GM18517 (cell line): Measurements from ENCODE around the gene WDR46.

Experiments used
- ATAC-seq: cut with Tn5 transposase; IDR thresholded peaks from one replicate; pipeline ENCODE4 v1.9.1; 2021; ENCODE audit warnings: mild to moderate bottlenecking, moderate library complexity; ENCODE audit not compliant: unreplicated experiment

The WDR46 gene

DNA sequence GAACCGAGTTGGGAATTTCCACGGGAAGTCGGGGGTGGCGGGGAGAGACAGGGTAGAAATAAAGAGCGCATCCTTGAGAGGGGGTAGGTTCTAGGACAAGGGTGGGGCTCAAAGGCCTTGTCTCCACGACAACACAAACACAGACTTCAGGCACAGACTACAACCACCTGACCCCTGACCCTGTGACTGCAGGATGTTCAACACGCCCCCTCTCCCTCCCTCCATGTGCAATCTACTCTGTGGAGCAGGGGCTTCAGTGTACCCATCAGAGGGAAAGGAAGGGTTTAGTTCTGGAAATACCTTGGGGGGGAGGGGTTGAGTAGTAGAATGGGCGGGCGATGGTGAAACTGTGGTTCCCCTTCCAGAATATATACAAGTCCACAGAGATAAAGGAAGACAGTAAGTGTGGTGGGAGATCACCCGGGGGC is 25.5 kb upstream of the WDR46 start:
- ATAC-seq, result no peak

DNA sequence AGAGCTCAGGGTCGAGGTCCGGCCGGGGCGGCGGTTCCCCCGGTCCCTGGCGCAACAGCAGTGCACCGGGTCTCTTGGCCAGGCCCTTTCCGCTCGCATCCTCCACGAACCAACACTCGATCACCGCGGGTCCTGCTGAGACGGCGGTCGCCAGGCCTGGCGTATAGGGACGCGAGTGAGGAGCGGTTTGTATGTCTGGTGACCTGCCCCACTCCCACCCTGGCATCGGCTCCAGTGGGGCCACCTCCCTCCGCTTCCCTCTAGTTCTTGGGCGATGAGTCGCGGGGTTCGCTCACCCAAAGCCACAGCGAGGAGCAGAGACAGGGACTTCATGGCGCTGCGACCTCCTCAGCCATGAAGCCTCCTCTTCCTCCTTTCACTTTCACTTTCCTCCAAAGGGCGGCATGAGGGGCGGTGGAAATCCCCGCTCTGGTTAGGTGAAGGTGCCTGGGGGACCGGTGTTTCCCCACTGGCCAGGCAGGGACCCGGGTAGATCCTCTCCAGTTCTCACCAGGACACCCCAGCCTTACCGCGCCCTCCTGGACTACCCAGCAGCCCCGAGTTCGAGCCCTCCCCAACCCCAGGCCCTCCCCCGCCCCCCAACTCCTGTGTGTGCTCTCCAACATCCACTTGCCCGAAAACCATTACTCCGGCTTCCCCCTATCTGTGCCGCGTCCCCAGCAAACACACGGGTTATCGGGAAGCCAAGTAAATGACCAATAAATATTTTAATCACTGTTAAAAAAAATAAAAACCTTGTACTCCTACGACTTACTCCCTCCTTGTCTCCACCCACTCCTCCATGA is 24.9 kb upstream of the WDR46 start, which contains the start of gene TAPBP:
TSS of gene TAPBP (minus strand) at position 370 of the 806 bp plus-strand sequence. CDS start at position 333, 37 bp downstream.
- peak; percentile 37 for ATAC-seq

DNA sequence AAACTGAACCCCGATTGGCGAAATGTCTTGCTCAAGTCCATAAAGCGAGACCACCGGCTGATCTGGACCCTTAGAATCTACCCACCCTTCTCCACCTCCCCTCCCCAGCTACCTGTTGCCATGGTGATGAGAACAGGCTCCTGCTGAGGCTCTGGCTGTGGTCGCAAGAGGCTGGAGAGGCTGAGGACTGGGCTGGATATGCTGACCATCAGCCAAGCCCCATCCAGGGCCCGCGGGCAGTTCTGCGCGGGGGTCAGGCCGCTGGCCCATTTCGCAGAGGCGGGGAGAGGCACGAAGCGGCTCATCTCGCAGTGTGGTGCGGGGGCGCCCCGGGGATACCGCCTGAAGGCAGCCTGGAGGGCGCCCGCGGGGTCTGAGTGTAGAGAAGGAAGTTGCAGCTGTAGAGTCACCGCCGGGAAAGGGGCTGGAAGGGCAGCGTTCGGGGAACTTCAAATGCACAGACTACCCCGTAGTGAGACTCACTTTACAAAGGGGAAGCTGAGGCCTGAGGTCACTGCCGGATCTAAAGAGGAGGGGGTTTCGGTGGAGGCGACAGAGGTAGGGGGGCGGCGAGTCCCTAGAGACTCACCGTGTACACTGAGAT is 24.2 kb upstream of the WDR46 start:
- ATAC-seq, result no peak

DNA sequence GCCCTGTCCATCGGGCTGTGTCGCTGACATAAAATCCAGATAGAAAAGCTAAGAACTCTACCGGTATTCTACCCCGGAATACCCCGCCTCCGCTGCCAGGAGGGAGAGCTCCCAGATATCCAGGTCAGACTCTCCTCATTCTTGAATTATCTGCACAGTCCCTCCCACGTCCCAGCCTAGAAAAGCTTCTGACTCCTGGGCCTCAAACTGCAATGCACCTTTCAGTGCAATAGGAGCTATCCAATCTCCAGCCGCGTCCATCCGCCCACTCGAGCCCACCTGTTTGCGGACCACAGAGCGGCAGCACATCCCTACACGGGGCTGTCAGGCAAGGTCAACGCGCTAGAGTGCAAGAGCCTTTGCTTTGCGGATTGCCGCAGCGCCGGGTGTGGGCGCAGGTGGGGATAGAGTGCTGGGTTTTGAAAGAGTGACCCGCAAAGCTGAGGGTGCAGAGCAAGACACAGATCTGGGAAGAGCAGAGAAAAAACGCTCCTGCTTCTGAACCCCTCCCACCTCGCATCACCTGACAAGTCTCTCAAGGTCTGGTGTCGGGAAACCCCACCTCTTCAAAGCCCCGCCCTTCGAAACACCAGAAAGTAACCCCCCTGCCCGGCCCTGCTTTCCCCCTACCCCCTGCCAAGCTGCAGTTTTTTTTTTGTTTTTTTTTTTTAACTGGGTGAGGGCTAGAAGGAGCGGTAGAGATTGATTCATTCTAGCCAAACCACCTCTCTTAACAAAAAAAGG is 23.5 kb upstream of the WDR46 start:
- no peak for ATAC-seq

DNA sequence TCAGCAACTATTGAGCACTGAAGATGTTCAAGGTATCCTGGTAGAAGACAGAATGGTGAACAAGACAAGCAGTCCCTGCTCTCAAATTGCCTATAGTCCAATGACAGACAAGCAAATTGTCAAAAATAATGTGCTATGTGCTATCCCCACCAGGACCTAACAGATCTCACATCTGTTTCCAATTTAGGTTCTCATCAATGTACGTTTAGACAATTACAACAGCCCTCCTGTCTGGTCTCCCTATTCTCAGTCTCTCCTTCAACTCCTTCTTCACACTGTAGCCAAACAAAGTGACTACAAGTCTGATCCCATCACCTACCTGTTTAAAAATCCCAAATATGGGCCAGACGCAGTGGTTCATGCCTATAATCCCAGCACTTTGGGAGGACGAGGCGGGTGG is 17.3 kb upstream of the WDR46 start:
- ATAC-seq, result no peak

DNA sequence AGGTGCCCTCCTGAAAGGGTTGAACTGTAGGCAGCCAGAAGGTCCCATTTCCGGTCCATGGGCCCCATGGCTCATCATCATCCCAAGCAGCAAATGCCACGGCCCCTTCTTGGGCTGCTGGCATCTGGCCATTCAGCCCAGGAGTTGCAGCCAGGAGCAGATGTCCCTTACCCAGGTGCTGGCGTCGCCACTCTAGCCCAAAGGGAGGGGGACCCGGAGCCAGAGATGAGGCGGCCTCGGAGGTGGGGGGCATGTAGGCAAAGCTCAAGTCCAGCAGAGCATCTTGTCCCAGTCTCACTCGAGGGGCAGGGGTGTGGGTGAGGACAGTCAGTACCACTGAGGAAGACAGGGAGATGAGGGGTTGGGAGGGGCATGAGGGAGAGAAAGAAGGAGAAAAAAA is 16.0 kb upstream of the WDR46 start:
- no peak for ATAC-seq

DNA sequence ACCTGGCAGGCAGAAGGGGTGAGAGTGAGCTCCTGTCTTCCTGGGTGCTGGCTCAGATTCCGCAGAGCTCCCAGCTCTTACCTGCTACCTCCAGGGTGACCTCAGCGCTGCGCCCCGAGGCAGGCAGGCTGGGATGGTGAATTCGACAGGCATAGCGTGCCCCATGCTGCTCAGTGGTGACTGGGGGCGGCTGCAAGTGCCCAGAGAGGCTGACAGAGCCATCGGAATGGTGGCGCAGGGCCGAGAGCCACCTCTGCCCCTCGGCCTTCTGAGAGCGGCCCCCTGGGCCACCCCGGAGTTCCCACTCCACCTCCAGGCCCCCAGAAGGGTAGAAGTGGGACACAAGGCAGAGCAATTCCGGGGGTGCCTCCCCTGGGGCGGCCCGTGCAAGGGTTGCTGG is 15.2 kb upstream of the WDR46 start:
- no peak for ATAC-seq

DNA sequence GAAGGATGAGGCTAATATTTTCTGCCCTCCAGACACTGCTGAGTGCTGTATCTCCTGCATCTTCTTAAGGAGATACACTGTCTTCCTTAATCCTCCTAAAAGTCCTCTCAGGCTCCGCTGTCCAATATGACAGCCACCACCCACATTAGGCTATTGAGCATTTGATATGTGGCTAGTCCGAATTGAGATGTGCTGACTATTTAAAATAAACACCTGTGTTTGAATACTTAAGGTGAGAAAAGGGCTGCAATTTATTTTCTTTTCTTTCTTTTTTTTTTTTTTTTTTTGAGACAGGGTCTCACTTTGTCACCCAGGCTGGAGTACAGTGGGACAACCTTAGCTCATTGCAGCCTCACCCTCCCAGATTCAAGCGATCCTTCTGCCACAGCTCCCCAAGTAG is 12.8 kb upstream of the WDR46 start:
- ATAC-seq, result no peak

DNA sequence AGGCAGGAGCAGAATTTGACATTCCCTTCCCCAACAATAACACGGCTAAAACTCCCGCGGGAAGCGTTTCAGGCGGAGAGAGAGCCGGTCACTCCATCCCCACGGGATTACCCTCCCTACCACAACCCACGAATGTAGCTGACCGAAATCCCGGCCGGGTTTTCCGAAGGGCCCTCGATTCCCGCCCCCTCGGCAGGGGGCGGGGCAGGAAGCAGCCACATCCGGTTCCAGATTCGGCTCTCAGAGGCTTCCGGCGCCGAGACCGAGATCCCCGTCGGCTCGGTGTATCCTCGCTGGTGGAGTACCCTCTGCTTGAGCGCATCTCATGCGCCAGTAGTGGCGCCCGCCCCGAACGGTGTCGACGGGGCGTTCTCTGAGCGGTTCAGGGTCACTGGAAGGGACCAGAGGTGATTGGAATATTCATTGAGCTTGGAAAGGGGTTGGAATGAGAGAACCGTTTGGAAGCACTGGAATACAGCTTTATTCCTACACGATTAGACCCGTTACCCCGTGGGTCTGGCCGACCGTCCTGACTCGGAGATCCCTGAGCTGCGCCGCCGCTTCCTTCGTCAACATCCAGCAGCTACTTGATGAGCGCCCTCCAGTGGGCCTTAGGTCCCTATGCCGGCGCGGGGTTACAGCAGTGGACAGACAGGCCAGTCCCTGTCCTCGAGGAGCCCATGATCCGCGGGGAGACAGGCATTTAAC is 10.4 kb upstream of the WDR46 start:
- peak; percentile 73 for ATAC-seq

DNA sequence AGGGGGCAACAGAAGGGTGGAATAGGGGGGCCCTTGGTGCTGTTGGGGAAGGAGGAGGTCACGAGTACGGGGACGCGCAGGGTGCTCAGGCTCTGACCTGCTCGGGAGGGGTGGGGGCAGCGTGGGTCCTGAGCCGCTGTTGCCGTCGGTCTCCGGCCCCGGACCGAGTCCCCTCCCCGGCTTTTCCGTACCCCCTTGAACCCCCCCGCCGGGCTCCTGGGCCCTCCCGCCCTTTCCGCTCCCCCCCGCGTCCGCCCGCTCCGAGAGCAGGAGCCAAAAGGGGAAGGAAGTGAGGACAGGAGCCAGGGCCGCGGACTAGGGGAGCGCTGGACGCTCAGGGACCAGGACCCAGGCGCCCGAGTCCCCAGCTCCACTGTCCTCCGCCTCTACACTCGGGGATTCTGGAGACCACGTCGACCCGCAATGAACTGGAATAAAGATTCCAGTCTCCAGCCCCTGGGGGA is 9.8 kb upstream of the WDR46 start, which contains the start of gene RGL2:
TSS of gene RGL2 (minus strand) at position 170 of the 464 bp plus-strand sequence. CDS start 332 bp downstream, outside the sequence.
- peak; percentile 21 for ATAC-seq

DNA sequence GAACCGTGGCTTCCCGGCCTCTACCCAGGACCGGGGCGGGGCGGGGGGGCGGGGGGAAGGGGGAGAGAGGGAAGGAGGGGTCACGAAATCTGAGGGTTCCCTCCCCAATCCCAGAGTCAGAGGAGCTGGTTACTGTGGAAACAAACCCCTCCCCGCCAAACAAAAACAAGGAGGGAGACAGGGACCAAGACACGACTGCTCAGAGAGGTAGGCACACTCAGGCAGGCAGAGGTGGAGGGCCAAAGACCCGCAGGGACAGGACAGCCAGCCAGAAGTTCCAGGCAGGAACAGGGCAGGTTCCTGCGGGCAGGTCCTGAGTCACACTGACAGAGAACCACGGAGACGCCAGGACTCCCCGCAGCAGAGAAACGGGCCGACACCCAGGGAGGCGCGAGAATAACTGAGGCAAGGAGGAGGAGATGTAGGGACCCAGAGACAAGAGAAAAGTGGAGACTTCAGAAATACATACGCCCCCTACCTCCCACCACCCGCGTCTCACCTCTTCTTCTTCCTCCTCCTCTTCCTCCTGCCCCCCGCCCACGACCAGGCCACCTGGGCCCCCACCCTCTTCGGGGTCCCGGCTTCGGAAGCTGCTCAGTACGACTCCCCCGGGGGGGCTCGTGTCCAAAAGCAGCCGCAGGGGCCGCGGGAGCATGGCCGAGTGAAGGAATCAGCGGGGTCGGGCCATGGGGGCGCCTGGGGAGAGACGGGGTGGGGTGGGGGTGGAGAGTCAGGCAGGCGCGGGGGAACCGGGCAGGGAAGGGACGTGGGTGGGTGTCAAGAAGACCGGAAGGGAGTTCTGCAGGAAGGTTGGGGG is 9.1 kb upstream of the WDR46 start:
- no peak for ATAC-seq

DNA sequence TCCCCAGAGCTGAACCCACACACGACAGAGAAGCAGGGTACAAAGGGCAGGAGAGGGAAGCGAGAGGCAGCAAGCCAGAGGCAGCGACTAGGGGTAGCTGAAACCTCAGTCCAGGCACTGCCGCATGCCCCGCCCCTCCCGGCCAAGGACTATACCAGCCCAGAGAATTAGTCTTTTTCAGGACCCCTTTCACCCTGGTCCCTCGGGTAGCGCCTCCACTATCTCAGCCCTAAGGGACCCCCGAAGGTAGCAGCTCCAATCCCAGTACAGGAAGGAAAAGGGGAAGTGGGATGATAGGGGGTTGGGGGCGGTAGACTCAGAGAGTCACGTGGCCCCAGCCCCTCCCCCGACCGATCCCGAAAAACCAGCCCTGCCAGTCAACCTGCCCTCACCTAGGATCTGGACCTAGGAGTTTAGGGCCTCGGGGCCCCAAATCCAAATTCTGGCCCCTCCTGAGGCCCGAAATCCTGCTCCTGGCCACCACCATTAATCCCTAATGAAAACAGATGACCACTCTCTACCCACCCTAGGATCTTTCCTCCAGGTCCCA is 8.4 kb upstream of the WDR46 start:
- ATAC-seq, result no peak

DNA sequence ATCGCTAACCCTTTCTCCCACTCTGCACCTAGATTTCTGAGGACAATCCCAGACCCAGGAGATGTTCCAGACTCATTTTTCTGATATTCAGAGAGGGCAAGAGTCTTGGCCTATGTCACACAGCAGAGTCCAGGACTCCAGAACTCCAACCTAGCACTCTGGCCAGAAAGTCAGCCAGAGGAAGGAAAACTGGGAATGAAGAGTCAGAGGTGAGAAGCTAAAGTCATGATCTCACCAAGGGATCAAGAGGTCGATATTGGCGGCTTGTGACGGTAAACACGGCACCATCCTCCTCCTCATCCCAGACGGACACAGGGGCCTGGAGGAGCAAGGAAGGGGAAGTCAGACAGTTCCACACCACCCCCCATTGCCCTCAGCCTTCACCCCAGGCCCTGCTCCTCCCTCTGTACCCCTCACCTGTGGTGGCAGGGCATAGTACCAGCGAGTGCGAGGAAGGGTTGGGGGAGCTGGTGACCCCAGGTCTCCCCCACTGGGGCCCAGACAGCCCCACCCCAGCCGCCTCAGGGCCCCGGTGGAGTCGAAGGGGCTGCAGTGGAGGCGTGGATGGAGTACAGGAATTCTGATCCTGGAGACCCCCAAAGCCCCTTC is 7.9 kb upstream of the WDR46 start:
- ATAC-seq, result no peak

DNA sequence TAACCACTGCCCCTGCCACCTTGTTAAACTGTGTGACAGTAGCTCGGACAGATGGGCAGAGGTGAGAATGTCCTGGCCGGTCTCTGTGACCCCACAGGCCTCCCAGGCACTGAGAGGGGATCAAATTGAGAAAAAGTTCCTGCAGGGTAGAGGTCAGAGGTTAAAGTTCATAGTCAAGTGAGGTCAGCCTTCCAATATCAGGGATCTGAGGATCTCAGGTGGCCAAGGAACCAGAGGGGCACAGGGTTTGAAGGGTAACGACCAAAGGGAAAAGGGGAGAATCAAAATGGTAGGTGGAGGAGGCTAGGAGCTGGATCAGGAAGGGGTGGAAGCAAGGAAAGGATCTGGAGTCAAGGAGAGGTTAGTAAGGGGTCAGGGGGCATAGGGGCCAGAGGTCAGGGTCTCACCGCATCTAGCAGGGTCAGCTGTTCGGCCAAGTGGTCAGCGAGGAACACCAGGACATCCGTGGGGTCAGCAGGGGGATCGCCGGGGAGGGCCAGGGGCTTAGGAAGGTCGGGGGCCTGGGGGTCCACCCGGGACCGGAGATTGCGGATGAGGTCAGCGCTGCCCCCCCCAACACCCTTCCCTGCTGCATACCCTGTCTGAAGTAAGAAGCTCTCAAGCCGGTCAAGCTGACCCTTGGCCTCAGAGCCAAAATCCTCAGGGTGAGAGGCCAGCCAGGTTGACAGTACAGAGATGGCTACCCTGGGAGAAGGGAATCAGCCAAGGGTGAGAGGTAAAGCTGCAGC is 6.8 kb upstream of the WDR46 start:
- ATAC-seq, result no peak

DNA sequence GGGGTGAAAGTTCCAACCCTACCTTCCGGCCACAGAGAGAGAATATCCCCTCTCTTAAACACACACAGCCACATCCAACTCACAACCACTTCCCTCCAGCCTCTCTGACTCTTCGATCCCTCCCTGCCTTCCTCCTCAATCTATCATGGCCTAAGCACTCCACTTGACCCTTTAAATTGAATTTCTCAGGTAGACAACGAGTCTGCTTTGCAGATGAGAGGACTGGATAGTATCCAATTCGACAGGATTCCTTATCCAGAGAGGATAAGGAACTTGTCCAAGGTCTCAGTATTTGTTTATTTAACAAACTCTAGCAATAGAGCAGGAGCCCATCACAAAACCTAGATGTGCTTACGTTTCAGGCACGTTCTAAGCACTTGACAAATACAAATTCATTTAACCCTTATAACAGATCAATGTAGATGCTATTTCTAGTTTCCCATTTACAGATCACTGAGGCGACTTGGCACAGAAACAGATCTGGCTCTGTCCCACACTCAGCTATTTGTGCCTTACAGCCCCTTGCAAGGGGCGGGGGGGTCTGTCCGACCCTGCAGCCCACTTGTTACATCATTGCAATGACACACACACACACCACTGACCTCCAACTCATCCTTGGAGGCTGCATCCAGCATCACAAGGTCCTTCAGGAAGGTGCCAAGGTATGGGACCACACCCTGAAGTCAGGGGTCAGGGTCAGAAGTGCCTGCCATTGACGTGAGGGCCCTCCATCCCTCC is 5.2 kb upstream of the WDR46 start:
- ATAC-seq, result no peak

DNA sequence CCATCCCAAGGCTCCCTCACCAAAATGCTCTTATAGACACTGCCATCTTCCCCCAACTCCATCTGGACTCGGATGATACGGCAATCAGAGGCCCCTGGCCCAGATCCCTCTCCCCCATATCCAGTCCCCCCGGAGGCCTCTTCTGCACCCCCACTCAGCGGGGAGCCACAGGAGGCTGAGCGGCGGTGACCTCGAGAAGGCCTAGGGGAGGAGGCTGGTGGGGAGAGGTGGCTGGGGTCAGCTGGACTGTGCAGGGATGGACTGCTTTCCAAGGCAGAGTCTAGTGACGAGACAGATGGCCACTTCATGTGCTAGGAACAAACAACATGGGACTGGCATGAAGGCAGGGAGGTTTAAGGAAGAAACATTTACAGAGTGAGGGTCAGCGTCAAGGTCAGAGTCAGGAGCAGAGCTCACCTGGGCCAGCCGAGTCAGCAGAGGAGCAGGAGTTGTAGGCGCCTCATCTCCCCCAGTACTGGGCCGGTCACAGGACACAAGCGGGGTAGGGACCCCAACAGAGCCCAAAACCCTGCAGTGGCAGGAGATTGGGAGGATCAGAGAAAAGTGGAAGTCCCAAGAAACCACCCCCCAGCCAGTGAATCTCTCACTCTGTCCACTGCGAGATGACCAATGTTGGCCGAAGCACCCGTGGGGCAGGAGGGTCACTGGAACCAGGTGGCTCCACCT is 4.1 kb upstream of the WDR46 start:
- ATAC-seq, result no peak

DNA sequence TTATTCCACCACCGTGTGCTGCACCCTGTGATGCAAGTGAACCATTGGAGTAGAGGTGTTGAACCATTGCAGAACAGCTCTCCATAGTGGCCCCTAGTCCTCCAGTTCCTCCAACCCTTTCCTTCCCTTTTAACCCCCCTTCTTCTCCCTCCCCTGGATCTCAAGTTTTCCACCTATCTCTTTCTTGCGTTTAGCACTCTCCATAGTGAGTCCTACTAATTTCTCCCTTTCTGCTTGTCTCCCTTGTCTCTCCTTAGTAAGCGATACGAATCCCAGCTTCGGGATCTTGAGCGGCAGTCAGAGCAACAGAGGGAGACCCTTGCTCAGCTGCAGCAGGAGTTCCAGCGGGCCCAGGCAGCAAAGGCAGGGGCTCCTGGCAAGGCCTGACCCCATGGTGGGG is 1.4 kb upstream of the WDR46 start:
- no peak for ATAC-seq
